ENCODE data around the gene SNTG2. TPM values are rescaled to one million over a fixed set of nuclear protein-coding genes. Genes with fewer than 3 reads are reported as not detected.

The SNTG2 gene
- total RNA-seq, 2 experiments from 2014 or later: not detected

DNA sequence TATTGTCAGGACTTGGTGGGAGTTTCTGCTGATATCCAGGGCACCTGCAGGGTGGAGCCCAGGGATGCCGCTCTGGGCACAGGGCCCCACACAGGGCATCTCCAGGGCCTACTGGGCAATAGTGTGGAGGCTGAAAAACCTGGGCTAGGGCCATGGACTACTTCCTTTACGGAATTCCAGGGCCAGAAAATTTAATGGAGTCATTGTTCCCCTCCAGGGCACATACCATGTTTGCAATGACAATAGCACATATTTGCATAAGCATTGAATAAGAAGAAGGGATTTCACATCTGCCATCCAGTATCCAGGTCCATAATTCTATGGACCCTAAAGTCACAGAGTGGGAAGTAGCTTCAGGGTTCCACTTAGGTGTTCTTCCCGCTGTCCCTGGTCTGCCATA, 358.9 kb downstream of the SNTG2 start:
- no peak overlapping the region for H3K4me2 ChIP-seq (ENCODE audit: low read length)
- H3K27ac ChIP-seq (ENCODE audit: low read depth, low read length, poor library complexity, severe bottlenecking): no peak overlapping the region
- ChIA-PET CTCF (ENCODE audit: unreplicated experiment) (no interaction called here), POLR2A (no interaction called here)
- H3K4me1 ChIP-seq (ENCODE audit: insufficient read depth, low read length, poor library complexity, severe bottlenecking): no peaks in the 10 kb centered on the region
- H3K9me3 ChIP-seq (ENCODE audit: low read length): no peaks in the 10 kb centered on the region
- no peak overlapping the region for H3K4me3 ChIP-seq (ENCODE audit: low read depth, low read length, poor library complexity, severe bottlenecking)
- H4K20me1 ChIP-seq (ENCODE audit: insufficient read depth, low read length): no peaks in the 10 kb centered on the region
- H3K36me3 ChIP-seq (ENCODE audit: insufficient read depth, low read length): no peaks in the 10 kb centered on the region
- intact Hi-C loops (cut with micrococcal nuclease; ENCODE audit: unreplicated experiment): no loop called here
- no peaks in the 10 kb centered on the region for H3K9me2 ChIP-seq (ENCODE audit: insufficient read depth, low read length)
- H3K79me2 ChIP-seq (ENCODE audit: insufficient read depth, low read depth, low read length): no peaks in the 10 kb centered on the region
- DNase-seq (ENCODE audit: low spot score): no peak
- no peak overlapping the region for H2AFZ ChIP-seq (ENCODE audit: low read length)
- no peak for TF ChIP-seq EZH2phosphoT487 (IDR thresholded peaks at IDR 0.05; ENCODE audit: borderline replicate concordance, low read depth, low read length)
- TF ChIP-seq, protein P1, sequence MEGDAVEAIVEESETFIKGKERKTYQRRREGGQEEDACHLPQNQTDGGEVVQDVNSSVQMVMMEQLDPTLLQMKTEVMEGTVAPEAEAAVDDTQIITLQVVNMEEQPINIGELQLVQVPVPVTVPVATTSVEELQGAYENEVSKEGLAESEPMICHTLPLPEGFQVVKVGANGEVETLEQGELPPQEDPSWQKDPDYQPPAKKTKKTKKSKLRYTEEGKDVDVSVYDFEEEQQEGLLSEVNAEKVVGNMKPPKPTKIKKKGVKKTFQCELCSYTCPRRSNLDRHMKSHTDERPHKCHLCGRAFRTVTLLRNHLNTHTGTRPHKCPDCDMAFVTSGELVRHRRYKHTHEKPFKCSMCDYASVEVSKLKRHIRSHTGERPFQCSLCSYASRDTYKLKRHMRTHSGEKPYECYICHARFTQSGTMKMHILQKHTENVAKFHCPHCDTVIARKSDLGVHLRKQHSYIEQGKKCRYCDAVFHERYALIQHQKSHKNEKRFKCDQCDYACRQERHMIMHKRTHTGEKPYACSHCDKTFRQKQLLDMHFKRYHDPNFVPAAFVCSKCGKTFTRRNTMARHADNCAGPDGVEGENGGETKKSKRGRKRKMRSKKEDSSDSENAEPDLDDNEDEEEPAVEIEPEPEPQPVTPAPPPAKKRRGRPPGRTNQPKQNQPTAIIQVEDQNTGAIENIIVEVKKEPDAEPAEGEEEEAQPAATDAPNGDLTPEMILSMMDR (conservative IDR thresholded peaks at IDR 0.05; ENCODE audit: low read length): no peak
- BruUV-seq (replicated peaks): no TSS peak

DNA sequence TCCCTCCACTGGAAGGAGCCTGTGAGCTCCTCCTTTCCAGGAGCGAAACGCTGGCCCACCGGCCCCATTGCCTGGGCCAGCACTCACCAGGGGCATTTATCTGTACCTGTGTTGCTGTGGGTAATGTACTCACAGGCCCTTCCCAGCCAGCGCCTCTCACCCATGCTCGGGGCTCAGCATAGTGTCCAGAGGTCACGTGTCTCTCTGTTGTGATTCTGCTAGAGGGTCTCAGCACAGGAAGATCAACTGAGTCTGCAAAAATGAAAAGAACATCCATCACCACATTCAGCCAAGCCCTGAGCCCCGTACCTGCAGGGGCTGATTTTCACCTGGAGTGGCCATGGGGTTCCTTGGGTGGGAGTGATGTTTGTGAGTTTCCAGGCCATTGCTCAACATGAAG, 359.6 kb downstream of the SNTG2 start:
- TF ChIP-seq, protein P1 (conservative IDR thresholded peaks at IDR 0.05; ENCODE audit: low read length): no peak
- TF ChIP-seq EZH2phosphoT487 (IDR thresholded peaks at IDR 0.05; ENCODE audit: borderline replicate concordance, low read depth, low read length): no peak
- intact Hi-C loops (cut with micrococcal nuclease; ENCODE audit: unreplicated experiment): no loop called here
- POLR2A ChIA-PET: no interaction called here
- no peak overlapping the region for H3K27ac ChIP-seq (ENCODE audit: low read depth, low read length, poor library complexity, severe bottlenecking)
- no peak overlapping the region for H3K4me2 ChIP-seq (ENCODE audit: low read length)
- no peak overlapping the region for H2AFZ ChIP-seq (ENCODE audit: low read length)
- CTCF ChIA-PET (ENCODE audit: unreplicated experiment): no interaction called here
- H3K9me2 ChIP-seq (ENCODE audit: insufficient read depth, low read length): no peaks in the 10 kb centered on the region
- BruUV-seq (replicated peaks): no TSS peak
- no peaks in the 10 kb centered on the region for H4K20me1 ChIP-seq (ENCODE audit: insufficient read depth, low read length)
- no peaks in the 10 kb centered on the region for H3K36me3 ChIP-seq (ENCODE audit: insufficient read depth, low read length)
- no peaks in the 10 kb centered on the region for H3K4me1 ChIP-seq (ENCODE audit: insufficient read depth, low read length, poor library complexity, severe bottlenecking)
- no peaks in the 10 kb centered on the region for H3K9me3 ChIP-seq (ENCODE audit: low read length)
- no peaks in the 10 kb centered on the region for H3K79me2 ChIP-seq (ENCODE audit: insufficient read depth, low read depth, low read length)
- no peak for DNase-seq (ENCODE audit: low spot score)
- H3K4me3 ChIP-seq (ENCODE audit: low read depth, low read length, poor library complexity, severe bottlenecking): no peak overlapping the region

DNA sequence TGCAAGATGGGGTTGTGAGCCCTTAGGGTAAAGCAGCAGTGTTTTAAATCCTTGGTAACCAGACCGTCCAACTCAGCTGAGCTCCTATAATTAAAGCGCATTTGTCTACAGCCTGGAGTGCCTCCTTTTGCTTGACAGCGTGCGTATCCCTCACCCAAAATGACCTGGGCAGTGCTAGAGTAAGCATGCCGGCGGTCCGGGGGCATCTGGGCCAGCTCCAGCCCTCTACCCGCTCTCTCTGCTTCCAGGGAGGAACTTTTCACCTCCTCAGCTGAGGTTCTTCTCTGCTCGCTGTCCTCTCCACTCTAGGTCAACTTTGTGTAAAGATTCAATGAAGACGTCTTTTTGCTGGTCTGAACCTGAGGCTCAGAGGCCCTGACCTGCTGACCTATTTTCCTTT, 360.2 kb downstream of the SNTG2 start:
- BruUV-seq (replicated peaks): no TSS peak
- DNase-seq (ENCODE audit: low spot score): no peak
- Histone ChIP-seq H3K79me2 (ENCODE audit: insufficient read depth, low read depth, low read length) (no peaks in the 10 kb centered on the region), H3K27ac (ENCODE audit: low read depth, low read length, poor library complexity, severe bottlenecking) (no peak overlapping the region), H3K36me3 (ENCODE audit: insufficient read depth, low read length) (no peaks in the 10 kb centered on the region), H3K9me3 (ENCODE audit: low read length) (no peaks in the 10 kb centered on the region), H4K20me1 (ENCODE audit: insufficient read depth, low read length) (no peaks in the 10 kb centered on the region), H3K4me1 (ENCODE audit: insufficient read depth, low read length, poor library complexity, severe bottlenecking) (no peaks in the 10 kb centered on the region), H2AFZ (ENCODE audit: low read length) (no peak overlapping the region), H3K4me2 (ENCODE audit: low read length) (no peak overlapping the region), H3K9me2 (ENCODE audit: insufficient read depth, low read length) (no peaks in the 10 kb centered on the region), H3K4me3 (ENCODE audit: low read depth, low read length, poor library complexity, severe bottlenecking) (no peak overlapping the region)
- intact Hi-C loops (cut with micrococcal nuclease; ENCODE audit: unreplicated experiment): no loop called here
- TF ChIP-seq, protein P1 (conservative IDR thresholded peaks at IDR 0.05; ENCODE audit: low read length): no peak
- TF ChIP-seq EZH2phosphoT487 (IDR thresholded peaks at IDR 0.05; ENCODE audit: borderline replicate concordance, low read depth, low read length): no peak
- POLR2A ChIA-PET: no interaction called here
- CTCF ChIA-PET (ENCODE audit: unreplicated experiment): no interaction called here
